Esophagus muscularis mucosa (tissue), 3 donors: ENCODE measurements around the gene WDFY3.

Experiments used
- POLR2A ChIP-seq: fragments of 450-650 bp; IDR thresholded peaks from one replicate; pipeline ENCODE4 v1.6.1; 2017; ENCODE audit warnings: antibody characterized with exemption, moderate library complexity, mild to moderate bottlenecking, low read depth
- POLR2AphosphoS5 ChIP-seq, 2 donors: sonication (generic); formaldehyde crosslinking; IDR thresholded peaks; one replicate each; pipeline ENCODE4 v1.6.1; 2017; ENCODE audit warnings: antibody characterized with exemption in 2 of 2
- TF ChIP-seq, protein P1 (sequence below), 3 experiments: fragments of 200-600 bp in 2 of 3; fragments of 450-650 bp in 1 of 3; sonication (generic) in 2 of 3; IDR thresholded peaks; one replicate each; pipeline ENCODE4 v1.5.1; 2017 to 2019; ENCODE audit warnings: antibody characterized with exemption in 3 of 3, mild to moderate bottlenecking in 2 of 3, moderate library complexity in 1 of 3

DNA sequence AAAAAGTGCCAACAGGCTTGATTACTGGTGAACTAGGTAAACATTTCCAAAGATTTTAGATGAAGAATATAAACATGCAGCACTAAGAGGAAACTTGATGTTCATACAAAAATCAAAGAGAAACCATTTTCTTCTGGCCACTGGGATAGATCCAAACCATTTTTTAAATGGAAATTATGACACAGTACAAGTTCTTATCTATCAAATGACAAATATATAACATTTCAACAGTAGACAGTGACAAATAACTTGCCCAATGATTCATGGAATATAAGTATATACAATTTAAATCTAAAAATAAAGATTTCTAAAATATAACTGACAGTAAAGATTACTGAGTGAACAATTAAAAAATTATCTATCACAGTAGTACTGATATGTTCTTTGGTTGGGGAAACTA is 232.5 kb downstream of the WDFY3 start:
- TF ChIP-seq, protein P1, sequence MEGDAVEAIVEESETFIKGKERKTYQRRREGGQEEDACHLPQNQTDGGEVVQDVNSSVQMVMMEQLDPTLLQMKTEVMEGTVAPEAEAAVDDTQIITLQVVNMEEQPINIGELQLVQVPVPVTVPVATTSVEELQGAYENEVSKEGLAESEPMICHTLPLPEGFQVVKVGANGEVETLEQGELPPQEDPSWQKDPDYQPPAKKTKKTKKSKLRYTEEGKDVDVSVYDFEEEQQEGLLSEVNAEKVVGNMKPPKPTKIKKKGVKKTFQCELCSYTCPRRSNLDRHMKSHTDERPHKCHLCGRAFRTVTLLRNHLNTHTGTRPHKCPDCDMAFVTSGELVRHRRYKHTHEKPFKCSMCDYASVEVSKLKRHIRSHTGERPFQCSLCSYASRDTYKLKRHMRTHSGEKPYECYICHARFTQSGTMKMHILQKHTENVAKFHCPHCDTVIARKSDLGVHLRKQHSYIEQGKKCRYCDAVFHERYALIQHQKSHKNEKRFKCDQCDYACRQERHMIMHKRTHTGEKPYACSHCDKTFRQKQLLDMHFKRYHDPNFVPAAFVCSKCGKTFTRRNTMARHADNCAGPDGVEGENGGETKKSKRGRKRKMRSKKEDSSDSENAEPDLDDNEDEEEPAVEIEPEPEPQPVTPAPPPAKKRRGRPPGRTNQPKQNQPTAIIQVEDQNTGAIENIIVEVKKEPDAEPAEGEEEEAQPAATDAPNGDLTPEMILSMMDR (IDR thresholded peaks at IDR 0.05), result no peak
- TF ChIP-seq POLR2A (no peak), POLR2AphosphoS5 (IDR thresholded peaks at IDR 0.05) (no peak)
